GM10266 (cell line): ENCODE data around the gene MON1A.

Experiments used
- DNase-seq: peaks from one replicate; pipeline ENCODE4 v3.0.0; 2012; ENCODE audit errors: extremely low spot score
- TF ChIP-seq, protein P1 (sequence below): IDR thresholded peaks from 2 replicates; pipeline ENCODE4 v1.5.1; 2012; ENCODE audit warnings: mild to moderate bottlenecking, low read depth; ENCODE audit not compliant: control insufficient read depth, insufficient read depth; ENCODE audit errors: missing control alignments

MON1A gene, protein sequence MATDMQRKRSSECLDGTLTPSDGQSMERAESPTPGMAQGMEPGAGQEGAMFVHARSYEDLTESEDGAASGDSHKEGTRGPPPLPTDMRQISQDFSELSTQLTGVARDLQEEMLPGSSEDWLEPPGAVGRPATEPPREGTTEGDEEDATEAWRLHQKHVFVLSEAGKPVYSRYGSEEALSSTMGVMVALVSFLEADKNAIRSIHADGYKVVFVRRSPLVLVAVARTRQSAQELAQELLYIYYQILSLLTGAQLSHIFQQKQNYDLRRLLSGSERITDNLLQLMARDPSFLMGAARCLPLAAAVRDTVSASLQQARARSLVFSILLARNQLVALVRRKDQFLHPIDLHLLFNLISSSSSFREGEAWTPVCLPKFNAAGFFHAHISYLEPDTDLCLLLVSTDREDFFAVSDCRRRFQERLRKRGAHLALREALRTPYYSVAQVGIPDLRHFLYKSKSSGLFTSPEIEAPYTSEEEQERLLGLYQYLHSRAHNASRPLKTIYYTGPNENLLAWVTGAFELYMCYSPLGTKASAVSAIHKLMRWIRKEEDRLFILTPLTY

DNA sequence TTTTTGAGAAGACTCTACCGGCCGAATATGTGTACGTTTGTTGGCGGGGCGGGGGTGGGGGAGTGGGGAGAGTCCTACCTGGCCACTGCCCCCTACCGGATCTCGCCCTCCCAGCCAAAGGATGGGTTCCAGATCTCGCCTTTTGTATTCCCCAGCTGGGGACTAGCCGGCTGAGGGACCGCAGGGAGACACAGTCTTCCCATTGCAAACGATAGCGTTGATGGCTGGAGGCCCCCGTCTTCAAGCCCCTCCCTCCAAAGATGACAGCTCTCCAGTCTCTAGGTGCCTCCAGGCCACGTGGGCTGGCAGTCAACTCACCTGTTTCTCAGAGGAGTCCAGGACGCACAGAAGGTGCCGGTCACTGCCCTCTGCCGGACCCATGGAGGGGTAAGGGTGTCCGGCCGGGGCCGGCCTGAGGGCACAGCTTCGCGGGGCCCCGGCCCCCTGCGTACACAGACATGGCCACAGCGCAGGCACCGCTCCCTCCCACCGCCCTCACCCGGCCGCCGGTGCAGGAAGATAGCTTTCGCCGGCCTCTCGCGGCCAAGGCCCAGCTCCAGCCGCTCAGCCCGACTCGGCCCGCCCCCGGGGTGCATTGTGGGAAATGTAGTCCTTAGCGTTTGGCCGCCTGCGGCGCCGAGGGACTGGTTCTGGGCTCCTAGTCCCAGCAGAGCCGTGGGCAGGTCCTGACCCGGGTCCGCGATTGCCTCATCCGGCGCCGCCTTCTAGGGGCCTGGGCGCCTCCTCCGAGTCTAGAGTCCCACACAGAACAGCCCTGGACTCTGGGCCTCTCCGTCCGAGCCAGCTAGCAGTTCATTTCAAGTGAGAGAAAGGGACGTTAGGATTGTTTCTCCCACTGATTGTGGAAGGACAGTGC, at the start of gene MON1A:
TSS of gene MON1A (minus strand) at position 521 of the 877 bp plus-strand sequence. CDS start 16,465 bp downstream, outside the sequence.
- DNase-seq: peak; percentile 87
- TF ChIP-seq, protein P1, sequence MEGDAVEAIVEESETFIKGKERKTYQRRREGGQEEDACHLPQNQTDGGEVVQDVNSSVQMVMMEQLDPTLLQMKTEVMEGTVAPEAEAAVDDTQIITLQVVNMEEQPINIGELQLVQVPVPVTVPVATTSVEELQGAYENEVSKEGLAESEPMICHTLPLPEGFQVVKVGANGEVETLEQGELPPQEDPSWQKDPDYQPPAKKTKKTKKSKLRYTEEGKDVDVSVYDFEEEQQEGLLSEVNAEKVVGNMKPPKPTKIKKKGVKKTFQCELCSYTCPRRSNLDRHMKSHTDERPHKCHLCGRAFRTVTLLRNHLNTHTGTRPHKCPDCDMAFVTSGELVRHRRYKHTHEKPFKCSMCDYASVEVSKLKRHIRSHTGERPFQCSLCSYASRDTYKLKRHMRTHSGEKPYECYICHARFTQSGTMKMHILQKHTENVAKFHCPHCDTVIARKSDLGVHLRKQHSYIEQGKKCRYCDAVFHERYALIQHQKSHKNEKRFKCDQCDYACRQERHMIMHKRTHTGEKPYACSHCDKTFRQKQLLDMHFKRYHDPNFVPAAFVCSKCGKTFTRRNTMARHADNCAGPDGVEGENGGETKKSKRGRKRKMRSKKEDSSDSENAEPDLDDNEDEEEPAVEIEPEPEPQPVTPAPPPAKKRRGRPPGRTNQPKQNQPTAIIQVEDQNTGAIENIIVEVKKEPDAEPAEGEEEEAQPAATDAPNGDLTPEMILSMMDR: peak; percentile 33

DNA sequence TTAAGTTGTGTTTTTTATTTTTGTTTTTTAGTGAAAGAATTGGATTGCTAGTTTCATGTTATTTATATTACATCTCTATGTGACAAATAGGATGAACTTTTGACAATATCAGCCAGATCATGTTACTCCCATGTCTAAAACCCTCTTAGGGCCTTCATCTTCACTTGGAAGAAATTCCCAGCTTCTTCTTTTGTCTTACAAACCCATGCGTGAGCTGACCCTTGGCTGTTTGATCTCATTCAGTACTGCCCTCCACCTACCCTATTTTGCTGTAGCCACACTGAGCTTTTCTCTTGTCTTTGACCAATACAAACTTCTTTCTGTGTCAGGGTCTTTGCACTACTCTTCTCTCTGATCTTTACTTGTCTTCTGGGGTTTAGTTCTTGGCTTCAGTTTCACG, 47.3 kb upstream of the MON1A start:
- no peak for DNase-seq
- TF ChIP-seq, protein P1: no peak

DNA sequence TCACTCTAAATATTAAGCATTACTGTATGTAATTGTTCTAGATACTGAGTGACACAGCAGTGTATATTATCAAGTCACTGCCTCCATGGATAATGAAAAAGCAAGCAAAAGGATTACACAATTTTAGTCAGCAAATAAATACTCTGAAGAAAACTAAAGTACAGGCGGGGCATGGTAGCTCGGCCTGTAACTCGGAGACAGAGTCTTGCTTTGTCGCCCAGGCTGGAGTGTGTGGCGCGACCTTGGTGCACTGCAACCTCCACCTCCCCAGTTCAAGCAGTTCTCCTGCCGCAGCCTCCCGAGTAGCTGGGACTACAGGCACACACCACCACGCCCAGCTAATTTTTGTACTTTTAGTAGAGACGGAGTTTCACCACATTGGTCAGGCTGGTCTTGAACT, 43.0 kb upstream of the MON1A start:
- TF ChIP-seq, protein P1: no peak
- DNase-seq: no peak

DNA sequence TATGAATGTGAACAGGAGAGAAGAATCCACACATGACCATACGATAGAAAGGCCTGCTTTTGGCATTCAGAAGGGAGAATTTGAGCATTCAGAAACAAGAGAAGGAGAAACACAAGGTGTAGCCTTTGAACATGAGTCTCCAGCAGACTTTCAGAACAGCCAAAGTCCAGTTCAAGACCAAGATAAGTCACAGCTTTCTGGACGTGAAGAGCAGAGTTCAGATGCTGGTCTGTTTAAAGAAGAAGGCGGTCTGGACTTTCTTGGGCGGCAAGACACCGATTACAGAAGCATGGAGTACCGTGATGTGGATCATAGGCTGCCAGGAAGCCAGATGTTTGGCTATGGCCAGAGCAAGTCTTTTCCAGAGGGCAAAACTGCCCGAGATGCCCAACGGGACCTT, 38.7 kb upstream of the MON1A start:
- no peak for DNase-seq
- TF ChIP-seq, protein P1: no peak

DNA sequence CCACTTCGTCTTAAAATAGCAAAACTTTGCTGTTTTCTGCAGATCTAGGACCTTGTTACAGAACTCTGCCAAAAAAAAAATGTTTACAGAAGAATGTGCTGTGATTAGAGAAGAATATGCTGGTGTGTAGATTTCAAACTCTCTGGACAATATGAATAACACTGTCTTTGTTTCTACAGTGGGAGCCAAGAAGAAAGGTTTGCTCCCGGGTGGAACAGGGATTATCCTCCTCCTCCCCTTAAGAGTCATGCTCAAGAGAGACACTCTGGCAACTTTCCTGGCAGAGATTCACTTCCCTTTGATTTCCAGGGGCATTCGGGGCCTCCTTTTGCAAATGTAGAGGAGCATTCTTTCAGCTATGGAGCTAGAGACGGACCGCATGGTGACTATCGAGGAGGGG, 37.7 kb upstream of the MON1A start:
- TF ChIP-seq, protein P1: no peak
- no peak for DNase-seq

DNA sequence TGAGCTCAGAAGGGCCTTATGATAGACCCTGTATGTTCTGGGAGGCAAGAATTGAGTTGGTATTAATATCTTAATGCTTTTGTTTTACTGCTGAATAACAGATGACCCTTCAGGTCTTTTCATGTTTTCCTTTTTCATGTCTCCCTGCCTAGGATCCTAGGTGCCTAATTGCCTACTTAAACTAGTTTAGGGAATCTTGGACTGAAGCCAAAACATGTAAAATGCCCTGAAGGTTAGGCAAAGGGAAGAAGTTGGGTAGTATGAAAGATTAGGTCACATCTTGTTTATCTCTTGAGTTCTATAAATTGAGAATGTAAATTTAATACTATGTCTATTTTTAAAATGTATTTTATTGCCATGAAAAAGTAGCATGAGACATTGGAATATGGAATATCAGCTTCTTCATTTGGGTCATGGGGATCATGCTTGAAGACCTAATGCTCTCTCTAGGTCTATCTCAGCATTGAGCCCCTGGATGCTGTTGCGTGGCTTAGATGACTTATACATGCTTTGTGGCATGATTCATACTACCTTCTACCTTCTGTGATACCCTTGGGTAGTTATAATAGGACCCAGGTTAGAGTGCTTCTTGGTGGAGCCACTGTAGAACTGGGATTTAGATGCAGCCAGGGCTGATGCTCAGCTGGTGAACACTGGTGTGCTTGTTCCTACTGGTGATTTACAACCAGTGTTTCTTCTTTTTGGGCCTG, 36.8 kb upstream of the MON1A start:
- TF ChIP-seq, protein P1: no peak
- DNase-seq: no peak
